ENCODE data around the gene CALML3. TPM values are rescaled to one million over a fixed set of nuclear protein-coding genes. Genes with fewer than 3 reads are reported as not detected.

CALML3 gene
- total RNA-seq, 1 experiment from 2014 or later = not detected

- DNase-seq (ENCODE audit: low read depth) = no peak
These were observed 990 bp downstream of the CALML3 start for GRCh38 chr10:5525561-5526341.

GRCh38 chr10:5526691-5527331 is 2.0 kb downstream of the CALML3 start:
- no peak for DNase-seq (ENCODE audit: low read depth)

- DNase-seq (ENCODE audit: low read depth) = no peak
These were observed 2.8 kb downstream of the CALML3 start for GRCh38 chr10:5527332-5528200.

- no peak for DNase-seq (ENCODE audit: low read depth)
These were observed 4.4 kb downstream of the CALML3 start for GRCh38 chr10:5528989-5529701.

- no peak for DNase-seq (ENCODE audit: low read depth)
These were observed 5.1 kb downstream of the CALML3 start for GRCh38 chr10:5529702-5530411.

GRCh38 chr10:5530412-5530806 is 5.6 kb downstream of the CALML3 start:
- DNase-seq (ENCODE audit: low read depth) = no peak

GRCh38 chr10:5530846-5531557 is 6.2 kb downstream of the CALML3 start:
- no peak for DNase-seq (ENCODE audit: low read depth)

GRCh38 chr10:5531558-5532306 is 7.0 kb downstream of the CALML3 start:
- DNase-seq (ENCODE audit: low read depth) = no peak

GRCh38 chr10:5532307-5532605 is 7.5 kb downstream of the CALML3 start:
- no peak for DNase-seq (ENCODE audit: low read depth)

- no peak for DNase-seq (ENCODE audit: low read depth)
These were observed 7.9 kb downstream of the CALML3 start for GRCh38 chr10:5532618-5533097.

- no peak for DNase-seq (ENCODE audit: low read depth)
These were observed 8.5 kb downstream of the CALML3 start for GRCh38 chr10:5533098-5533731.

- no peak for DNase-seq (ENCODE audit: low read depth)
These were observed 9.5 kb downstream of the CALML3 start for GRCh38 chr10:5534051-5534821.

- DNase-seq (ENCODE audit: low read depth) = no peak
These were observed 10.4 kb downstream of the CALML3 start for GRCh38 chr10:5534880-5535856.

GRCh38 chr10:5536486-5537081 is 11.8 kb downstream of the CALML3 start:
- DNase-seq (ENCODE audit: low read depth) = no peak

- no peak for DNase-seq (ENCODE audit: low read depth)
These were observed 12.9 kb downstream of the CALML3 start for GRCh38 chr10:5537684-5538083.

GRCh38 chr10:5538446-5538845 is 13.7 kb downstream of the CALML3 start:
- peak; percentile 35 for DNase-seq (ENCODE audit: low read depth)

All from Daoy (cell line).